Measurements from ENCODE around the gene SPATS2.

DNA sequence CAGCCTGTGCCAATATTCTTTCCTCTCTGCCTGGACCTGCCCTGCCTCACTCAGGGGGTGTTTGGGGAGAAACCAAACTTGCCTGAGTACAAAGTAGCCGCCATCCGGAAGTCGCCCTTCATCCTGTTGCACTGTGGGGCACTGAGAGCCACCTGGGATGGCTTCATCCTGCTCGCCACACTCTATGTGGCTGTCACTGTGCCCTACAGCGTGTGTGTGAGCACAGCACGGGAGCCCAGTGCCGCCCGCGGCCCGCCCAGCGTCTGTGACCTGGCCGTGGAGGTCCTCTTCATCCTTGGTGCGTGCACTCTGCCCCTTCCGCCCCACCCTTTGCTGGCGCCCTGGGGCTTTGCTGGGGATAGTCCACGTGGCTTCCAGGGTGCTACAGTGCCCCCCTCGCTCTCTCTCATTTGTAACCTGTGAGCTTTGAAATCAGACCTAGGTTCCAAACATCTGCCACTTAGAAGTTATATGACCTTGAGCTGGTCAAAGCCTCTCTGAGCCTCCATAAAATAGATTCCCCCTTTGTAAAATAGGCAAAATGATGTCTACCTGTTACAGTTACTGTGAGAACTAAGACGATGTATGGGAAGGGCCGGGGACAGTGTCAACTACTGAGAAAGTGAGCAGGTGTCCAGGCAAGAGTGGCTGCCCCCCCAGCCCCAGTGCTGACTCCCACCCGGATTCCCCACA lies 176.1 kb downstream of the SPATS2 start:
- TF ChIP-seq, protein P1, sequence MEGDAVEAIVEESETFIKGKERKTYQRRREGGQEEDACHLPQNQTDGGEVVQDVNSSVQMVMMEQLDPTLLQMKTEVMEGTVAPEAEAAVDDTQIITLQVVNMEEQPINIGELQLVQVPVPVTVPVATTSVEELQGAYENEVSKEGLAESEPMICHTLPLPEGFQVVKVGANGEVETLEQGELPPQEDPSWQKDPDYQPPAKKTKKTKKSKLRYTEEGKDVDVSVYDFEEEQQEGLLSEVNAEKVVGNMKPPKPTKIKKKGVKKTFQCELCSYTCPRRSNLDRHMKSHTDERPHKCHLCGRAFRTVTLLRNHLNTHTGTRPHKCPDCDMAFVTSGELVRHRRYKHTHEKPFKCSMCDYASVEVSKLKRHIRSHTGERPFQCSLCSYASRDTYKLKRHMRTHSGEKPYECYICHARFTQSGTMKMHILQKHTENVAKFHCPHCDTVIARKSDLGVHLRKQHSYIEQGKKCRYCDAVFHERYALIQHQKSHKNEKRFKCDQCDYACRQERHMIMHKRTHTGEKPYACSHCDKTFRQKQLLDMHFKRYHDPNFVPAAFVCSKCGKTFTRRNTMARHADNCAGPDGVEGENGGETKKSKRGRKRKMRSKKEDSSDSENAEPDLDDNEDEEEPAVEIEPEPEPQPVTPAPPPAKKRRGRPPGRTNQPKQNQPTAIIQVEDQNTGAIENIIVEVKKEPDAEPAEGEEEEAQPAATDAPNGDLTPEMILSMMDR (IDR thresholded peaks at IDR 0.05): no peak
- TF ChIP-seq RCOR1 (IDR thresholded peaks at IDR 0.05; ENCODE audit: low read length): no peak
- TF ChIP-seq, protein P2, sequence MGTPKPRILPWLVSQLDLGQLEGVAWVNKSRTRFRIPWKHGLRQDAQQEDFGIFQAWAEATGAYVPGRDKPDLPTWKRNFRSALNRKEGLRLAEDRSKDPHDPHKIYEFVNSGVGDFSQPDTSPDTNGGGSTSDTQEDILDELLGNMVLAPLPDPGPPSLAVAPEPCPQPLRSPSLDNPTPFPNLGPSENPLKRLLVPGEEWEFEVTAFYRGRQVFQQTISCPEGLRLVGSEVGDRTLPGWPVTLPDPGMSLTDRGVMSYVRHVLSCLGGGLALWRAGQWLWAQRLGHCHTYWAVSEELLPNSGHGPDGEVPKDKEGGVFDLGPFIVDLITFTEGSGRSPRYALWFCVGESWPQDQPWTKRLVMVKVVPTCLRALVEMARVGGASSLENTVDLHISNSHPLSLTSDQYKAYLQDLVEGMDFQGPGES (IDR thresholded peaks at IDR 0.05; ENCODE audit: low read depth, low read length): no peak
